Smooth muscle cell (in vitro differentiated cells): ENCODE measurements around the gene CROT. TPM values are rescaled to one million over a fixed set of nuclear protein-coding genes. Genes with fewer than 3 reads are reported as not detected.
A peak's percentile ranks its signal among the peaks of the same experiment; 100 is the strongest.
"Not testable (repeated sequence)": the region's sequence is repeated elsewhere in the genome, so short reads cannot be mapped to it uniquely, and the experiment has no call there.

Source experiments
- DNase-seq: peaks from one replicate; lab custom pipeline; 2025; ENCODE audit not compliant: unreplicated experiment; lab: John Stamatoyannopoulos, UW
- H2AFZ ChIP-seq: fragments of 200-600 bp; sonication (generic); 2 replicates; pipeline ENCODE4 v1.6.0; 2016; ENCODE audit warnings: antibody characterized with exemption, low read depth, mild to moderate bottlenecking
- H3F3A ChIP-seq: fragments of 200-600 bp; sonication (generic); 2 replicates; pipeline ENCODE4 v1.6.0; 2017; ENCODE audit warnings: antibody characterized with exemption, low read depth
- H3K27ac ChIP-seq: fragments of 200-600 bp; sonication (generic); 2 replicates; pipeline ENCODE4 v1.5.1; 2016; ENCODE audit warnings: low read depth, mild to moderate bottlenecking
- H3K27me3 ChIP-seq: fragments of 200-600 bp; sonication (generic); 2 replicates; pipeline ENCODE4 v1.6.1; 2016; ENCODE audit warnings: low read depth, mild to moderate bottlenecking
- H3K36me3 ChIP-seq: fragments of 200-600 bp; sonication (generic); 2 replicates; pipeline ENCODE4 v1.5.1; 2016; ENCODE audit warnings: low read depth
- H3K4me1 ChIP-seq: fragments of 200-600 bp; sonication (generic); 2 replicates; pipeline ENCODE4 v1.5.1; 2016; ENCODE audit warnings: low read depth
- H3K4me2 ChIP-seq: fragments of 200-600 bp; sonication (generic); 2 replicates; pipeline ENCODE4 v1.6.0; 2016; ENCODE audit warnings: mild to moderate bottlenecking
- H3K4me3 ChIP-seq: fragments of 200-600 bp; sonication (generic); 2 replicates; pipeline ENCODE4 v1.5.1; 2016; ENCODE audit warnings: mild to moderate bottlenecking
- H3K79me2 ChIP-seq: fragments of 200-600 bp; sonication (generic); 2 replicates; pipeline ENCODE4 v1.6.0; 2016; ENCODE audit warnings: low read depth, mild to moderate bottlenecking
- H3K9ac ChIP-seq: fragments of 200-600 bp; sonication (generic); 2 replicates; pipeline ENCODE4 v1.6.0; 2016; ENCODE audit warnings: low read depth
- H3K9me3 ChIP-seq: fragments of 200-600 bp; sonication (generic); replicated peaks from 2 replicates; pipeline ENCODE4 v1.5.1; 2016; ENCODE audit warnings: low read depth
- H4K20me1 ChIP-seq: fragments of 200-600 bp; sonication (generic); 2 replicates; pipeline ENCODE4 v1.6.0; 2016; ENCODE audit warnings: low read depth
- CTCF ChIP-seq: fragments of 200-600 bp; sonication (generic); IDR thresholded peaks from 2 replicates; pipeline ENCODE4 v1.5.1; 2017; ENCODE audit warnings: borderline replicate concordance, mild to moderate bottlenecking, antibody characterized with exemption; ENCODE audit not compliant: insufficient read depth, poor library complexity, severe bottlenecking
- WGBS: methylation state at CpG from one replicate; pipeline ENCODE4 v1.1.7; 2016; ENCODE audit warnings: low lambda C conversion rate; 5-methylcytosine and 5-hydroxymethylcytosine counted together
- polyA plus RNA-seq: library from polyadenylated mRNA; unstranded; fragments of >200 nt; fragmentation: Nextera tagmentation; extraction: Ambion mirVana; gene quantifications from 2 replicates; pipeline ENCODE4 v1.2.1, GENCODE V29; 2016
- total RNA-seq: library from RNA; depleted of rRNA; stranded (reverse); fragments of >200 nt; gene quantifications from 2 replicates; pipeline ENCODE4 v1.2.3, GENCODE V29; 2014

The CROT gene
- total and polyA plus RNA-seq, 2 experiments from 2014 or later = 9.5 to 20.8 TPM

- Histone ChIP-seq H3K9me3 (no peaks in the 10 kb centered on the region), H2AFZ (peak overlapping the region; percentile 27), H3F3A (peaks cover 8% of the 10 kb centered on the region), H3K36me3 (no peaks in the 10 kb centered on the region), H3K4me3 (no peak overlapping the region), H3K27me3 (no peaks in the 10 kb centered on the region), H3K79me2 (no peaks in the 10 kb centered on the region), H3K4me2 (peak overlapping the region; percentile 61), H3K9ac (no peak overlapping the region), H3K27ac (peak overlapping the region; percentile 69), H4K20me1 (no peaks in the 10 kb centered on the region), H3K4me1 (peaks cover 10% of the 10 kb centered on the region)
- TF ChIP-seq CTCF = no peak
- DNase-seq = no peak
- WGBS = 85% methylated on average over 2 of the region's 2 CpGs
Measured at GRCh38 chr7:87317691-87318245, 27.7 kb upstream of the CROT start.

- H3F3A ChIP-seq = peaks cover 8% of the 10 kb centered on the region
- H4K20me1 ChIP-seq = no peaks in the 10 kb centered on the region
- H3K27ac ChIP-seq = no peak overlapping the region
- no peak overlapping the region for H3K4me3 ChIP-seq
- H3K36me3 ChIP-seq = peaks cover 2% of the 10 kb centered on the region
- no peak for DNase-seq
- no peak for TF ChIP-seq CTCF
- H2AFZ ChIP-seq = no peak overlapping the region
- peaks cover 10% of the 10 kb centered on the region for H3K4me1 ChIP-seq
- H3K9me3 ChIP-seq = no peaks in the 10 kb centered on the region
- no peaks in the 10 kb centered on the region for H3K27me3 ChIP-seq
- H3K9ac ChIP-seq = no peak overlapping the region
- peak overlapping the region; percentile 31 for H3K4me2 ChIP-seq
- WGBS = 76% methylated on average over 1 of the region's 1 CpG
- H3K79me2 ChIP-seq = no peaks in the 10 kb centered on the region
Measured at GRCh38 chr7:87318741-87319140, 26.7 kb upstream of the CROT start.

- not testable (repeated sequence) for H3F3A ChIP-seq, H3K4me3 ChIP-seq, H4K20me1 ChIP-seq, H3K36me3 ChIP-seq, H3K27me3 ChIP-seq, H3K9me3 ChIP-seq, H3K27ac ChIP-seq, H3K9ac ChIP-seq, DNase-seq, H3K79me2 ChIP-seq, H2AFZ ChIP-seq, H3K4me1 ChIP-seq
- peak overlapping the region; percentile 31 for H3K4me2 ChIP-seq
- 74% methylated on average over 8 of the region's 8 CpGs for WGBS
Measured at GRCh38 chr7:87319154-87319581, 26.3 kb upstream of the CROT start.

DNA sequence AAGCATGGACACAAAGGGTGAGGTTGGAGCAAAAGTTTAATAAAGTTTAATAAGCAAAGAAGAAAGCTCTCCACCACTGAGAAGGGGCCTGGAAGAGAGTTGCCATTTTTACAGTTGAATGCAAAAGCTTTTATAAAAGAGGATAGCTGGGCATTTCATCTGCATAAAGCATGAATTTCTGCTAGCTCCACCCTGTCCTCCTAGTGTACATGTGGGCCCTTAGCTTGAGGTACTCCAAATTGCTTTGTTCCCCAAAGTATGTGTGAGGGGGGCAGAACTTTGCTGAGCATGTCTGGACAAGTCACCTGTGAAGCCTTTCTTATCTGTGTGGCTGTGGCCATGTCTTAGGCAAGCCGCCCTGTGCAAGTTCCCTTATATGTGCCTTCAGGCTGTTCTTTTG lies 22.6 kb upstream of the CROT start:
- Histone ChIP-seq H3K27me3 (no peaks in the 10 kb centered on the region), H3K9ac (no peak overlapping the region), H4K20me1 (no peaks in the 10 kb centered on the region), H2AFZ (no peak overlapping the region), H3K9me3 (peaks cover 18% of the 10 kb centered on the region), H3K4me3 (no peak overlapping the region), H3F3A (no peaks in the 10 kb centered on the region), H3K79me2 (no peaks in the 10 kb centered on the region), H3K36me3 (peaks cover 12% of the 10 kb centered on the region), H3K4me2 (no peak overlapping the region), H3K4me1 (no peaks in the 10 kb centered on the region), H3K27ac (no peak overlapping the region)
- no peak for DNase-seq
- no peak for TF ChIP-seq CTCF
- WGBS = 83% methylated on average over 1 of the region's 1 CpG
